K562 (cell line): ENCODE data around the gene PCCA. TPM values are rescaled to one million over a fixed set of nuclear protein-coding genes. Genes with fewer than 3 reads are reported as not detected.

Experiments
- ATAC-seq: fragments of 200-7000 bp; cut with Tn5 transposase; 3 replicates; pipeline ENCODE4 v1.9.1; 2020; ENCODE audit warnings: moderate library complexity
- BruUV-seq: library from RNA; stranded (reverse); fragments of 400-500 nt; replicated peaks from 2 replicates; lab custom pipeline; 2021; lab: Mats Ljungman, UMichigan
- CTCF ChIA-PET: fragments of 300-600 bp; formaldehyde crosslinking; extraction: SDS; loops from one replicate; lab custom pipeline; 2021; ENCODE audit warnings: low intra/inter-chr PET ratio; lab: Yijun Ruan, JAX
- POLR2A ChIA-PET: fragments of 300-600, 350-650 bp; sonication (Branson Sonifier 250); formaldehyde crosslinking; extraction: SDS; loops from one replicate; lab custom pipeline; 2021; ENCODE audit warnings: antibody characterized with exemption, inconsistent platforms; lab: Yijun Ruan, JAX
- DNase-seq, 4 experiments: peaks; one replicate each; pipeline versions ENCODE4 v3.0.0 to v3.0.0-alpha.2; 2011 to 2018; ENCODE audit warnings: low spot score in 3 of 4, mixed read lengths in 3 of 4; ENCODE audit errors: extremely low read depth in 1 of 4
- FAIRE-seq: peaks from 2 replicates; lab custom pipeline; 2011; peaks lifted over from hg19 to GRCh38; lab: Jason Lieb, UNC
- H2AFZ ChIP-seq: 2 replicates; pipeline ENCODE4 v1.6.0; 2011; ENCODE audit warnings: low read depth, low read length, control low read depth, inconsistent platforms
- H3K27ac ChIP-seq: fragments of 200-600 bp; 3 replicates; pipeline ENCODE4 v1.8.0; 2011; ENCODE audit warnings: low read depth, mild to moderate bottlenecking, control low read depth, inconsistent platforms, low read length, moderate library complexity, mixed read lengths; ENCODE audit errors: extremely low read depth
- H3K27me3 ChIP-seq, 2 experiments: fragments of 300-600 bp in 1 of 2; 2 replicates in 1 of 2; 3 replicates in 1 of 2; pipeline versions ENCODE4 v1.6.0 to v1.8.0; 2011; ENCODE audit warnings: inconsistent platforms in 2 of 2, low read length in 2 of 2, mild to moderate bottlenecking in 1 of 2, mixed read lengths in 1 of 2, moderate library complexity in 1 of 2; ENCODE audit not compliant: control insufficient read depth in 2 of 2, insufficient read depth in 2 of 2
- H3K36me3 ChIP-seq: fragments of 300-600 bp; 3 replicates; pipeline ENCODE4 v1.8.0; 2011; ENCODE audit warnings: mild to moderate bottlenecking, low read length, inconsistent platforms; ENCODE audit not compliant: control insufficient read depth, insufficient read depth
- H3K4me1 ChIP-seq, 2 experiments: fragments of 200-600 bp in 1 of 2; replicated peaks in 1 of 2; 2 replicates in 1 of 2; 3 replicates in 1 of 2; pipeline versions ENCODE4 v1.5.1 to v1.8.0; 2011; ENCODE audit warnings: inconsistent platforms in 2 of 2, low read length in 2 of 2, mild to moderate bottlenecking in 1 of 2, mixed read lengths in 1 of 2, moderate library complexity in 1 of 2; ENCODE audit not compliant: control insufficient read depth in 2 of 2, insufficient read depth in 2 of 2
- H3K4me2 ChIP-seq: 2 replicates; pipeline ENCODE4 v1.6.1; 2011; ENCODE audit warnings: low read length, control low read depth, inconsistent platforms, mixed read lengths; ENCODE audit not compliant: insufficient read depth
- H3K4me3 ChIP-seq: fragments of 200-600 bp; sonication (generic), shearing (Covaris generic); 2 replicates; pipeline ENCODE4 v1.5.1; 2016; ENCODE audit warnings: control low read depth, inconsistent platforms
- H3K79me2 ChIP-seq: fragments of 200-600 bp; 3 replicates; pipeline ENCODE4 v1.8.0; 2011; ENCODE audit warnings: low read length, inconsistent platforms; ENCODE audit not compliant: control insufficient read depth, insufficient read depth
- H3K9ac ChIP-seq, 2 experiments: 2 replicates each; pipeline versions ENCODE4 v1.6.0 to v1.6.1; 2011; ENCODE audit warnings: low read depth in 2 of 2, low read length in 2 of 2, control low read depth in 1 of 2, inconsistent platforms in 1 of 2, mild to moderate bottlenecking in 1 of 2, mixed read lengths in 1 of 2; ENCODE audit not compliant: insufficient read depth in 1 of 2
- H3K9me1 ChIP-seq: one replicate; pipeline ENCODE4 v1.6.0; 2011; ENCODE audit warnings: inconsistent platforms, mild to moderate bottlenecking, low read length, moderate library complexity; ENCODE audit not compliant: control insufficient read depth, insufficient read depth
- H3K9me3 ChIP-seq: replicated peaks from 2 replicates; pipeline ENCODE4 v1.5.1; 2011; ENCODE audit warnings: low read depth, low read length, inconsistent platforms; ENCODE audit not compliant: control insufficient read depth, insufficient read depth
- H4K20me1 ChIP-seq: replicated peaks from 2 replicates; pipeline ENCODE4 v1.6.1; 2011; ENCODE audit warnings: low read length, inconsistent platforms, mixed read lengths; ENCODE audit not compliant: control insufficient read depth, insufficient read depth
- CBX5 ChIP-seq: IDR thresholded peaks from 2 replicates; pipeline ENCODE4 v1.6.1; 2014; ENCODE audit warnings: low read depth, borderline replicate concordance
- ERF ChIP-seq: fragments of 450-650 bp; formaldehyde crosslinking; IDR thresholded peaks from 2 replicates; pipeline ENCODE4 v1.4.0; 2020; ENCODE audit warnings: mild to moderate bottlenecking, mixed read lengths
- HIVEP1 ChIP-seq: fragments of 250-450 bp; sonication (Bioruptor Pico); IDR thresholded peaks from 2 replicates; pipeline ENCODE4 v1.4.0; 2020; ENCODE audit warnings: mild to moderate bottlenecking
- MLX ChIP-seq, 2 experiments: fragments of 450-650 bp in 1 of 2; sonication (generic) in 1 of 2; formaldehyde crosslinking; conservative IDR thresholded peaks; 2 replicates each; pipeline versions ENCODE4 v1.4.0 to v1.8.1; 2020 to 2022; ENCODE audit warnings: mild to moderate bottlenecking in 1 of 2, missing genetic modification reagents in 1 of 2
- NR3C1 ChIP-seq: sonication (generic); formaldehyde crosslinking; IDR thresholded peaks from 2 replicates; pipeline ENCODE4 v1.8.1; 2022; ENCODE audit warnings: missing genetic modification reagents
- RREB1 ChIP-seq: fragments of 250-450 bp; sonication (Bioruptor Pico); IDR thresholded peaks from 2 replicates; pipeline ENCODE4 v1.4.0; 2020
- ZBTB1 ChIP-seq: sonication (generic); formaldehyde crosslinking; IDR thresholded peaks from 2 replicates; pipeline ENCODE4 v1.8.1; 2023; ENCODE audit warnings: missing genetic modification reagents, low read depth, mild to moderate bottlenecking, borderline replicate concordance
- WGBS: fragments of 100-300 bp; shearing (Covaris generic); methylation state at CpG from one replicate; pipeline ENCODE4 v1.1.6; 2016; ENCODE audit warnings: low coverage, mixed read lengths; ENCODE audit not compliant: insufficient coverage; ENCODE audit errors: missing lambda C conversion rate; 5-methylcytosine and 5-hydroxymethylcytosine counted together
- in situ Hi-C: fragments of 300-500 bp; cut with MboI; formaldehyde crosslinking; loops from 4 replicates; pipeline ENCODE4 v1.15.0; 2018; ENCODE audit warnings: inconsistent platforms, mixed read lengths
- intact Hi-C: fragments of 100-400 bp; cut with micrococcal nuclease; formaldehyde crosslinking; loops from 2 replicates; pipeline ENCODE4 v1.14.2; 2022
- polyA plus RNA-seq, 8 experiments: library from polyadenylated mRNA; depleted of rRNA in 4 of 8; stranded (reverse) in 5 of 8; unstranded in 3 of 8; fragments of >200 nt; fragmentation: Nextera tagmentation in 2 of 8; fragmentation: Illumina TruSeq in 1 of 8; extraction: Ambion mirVana in 2 of 8; extraction: Trizol in 1 of 8; gene quantifications; 2 replicates each; pipeline versions ENCODE4 v1.2.1 to v1.2.3, GENCODE V29; 2011 to 2014; ENCODE audit warnings: inconsistent platforms in 1 of 8, missing spikeins in 1 of 8
- total RNA-seq, 7 experiments: library from RNA; depleted of rRNA in 6 of 7; stranded (reverse); fragments of >200 nt in 6 of 7; fragmentation: Illumina TruSeq in 2 of 7; extraction: Trizol in 2 of 7; gene quantifications; 2 replicates each; pipeline versions ENCODE4 v1.2.1 to v1.2.3, GENCODE V29; 2011 to 2021; ENCODE audit warnings: low replicate concordance in 1 of 7

PCCA gene
- total and polyA plus RNA-seq, 9 of the 15 experiments (the other 6 are each of a cell fraction or from before 2014, with no cell fraction given): 5.2 to 14.1 (median 9.7) TPM

- TF ChIP-seq RREB1 (CRISPR knock-in tag) (no peak), CBX5 (no peak)
These were observed 447.8 kb downstream of the PCCA start (continued) for GRCh38 chr13:100536643-100537180.

GRCh38 chr13:100537486-100537885, 448.6 kb downstream of the PCCA start:
- H3K36me3 ChIP-seq: no peaks in the 10 kb centered on the region
- in situ Hi-C loops (loop anchor here (25.0 kb wide), 1 partner anchor 875 kb away; no protein-coding TSS in a partner anchor), intact Hi-C loops (no loop called here)
- no peak for ATAC-seq
- ChIA-PET CTCF (no interaction called here), POLR2A (interaction anchor here (0.5 kb wide), 1 partner anchor 904 kb away, joined by 3 read pairs; no protein-coding TSS in a partner anchor)
- BruUV-seq: no TSS peak
- no peaks in the 10 kb centered on the region for H3K9me3 ChIP-seq
- TF ChIP-seq MLX (CRISPR knock-in tag; conservative IDR thresholded peaks at IDR 0.05) (no peak), NR3C1 (no peak), ERF (CRISPR knock-in tag) (no peak), ZBTB1 (no peak), HIVEP1 (CRISPR knock-in tag) (no peak)
- 0 out of 2 replicates have a peak, but pooled peaks cover under 1% of the 10 kb centered on the region for H4K20me1 ChIP-seq
- no peaks in the 10 kb centered on the region for H3K79me2 ChIP-seq
- no peak overlapping the region for H3K4me2 ChIP-seq
- FAIRE-seq: no peak
- H3K9me1 ChIP-seq: no peaks in the 10 kb centered on the region
- H3K9ac ChIP-seq: no peak overlapping the region
- H3K4me3 ChIP-seq: no peak overlapping the region
- no peak overlapping the region for H3K27ac ChIP-seq
- no peak overlapping the region for H2AFZ ChIP-seq
- peaks cover 0 to 16% of the 10 kb centered on the region in 2 experiments; a peak in 3 of 5 replicates for H3K27me3 ChIP-seq
- 26% methylated on average over 5 of the region's 9 CpGs for WGBS
- no peak for DNase-seq
- no peaks in the 10 kb centered on the region; a peak in 1 of 5 replicates for H3K4me1 ChIP-seq
